CD4-positive, alpha-beta T cell treated with Interleukin-6 for 4 hours (primary cell): Measurements from ENCODE around the gene ROBO2.

Source experiments
- DNase-seq: peaks from one replicate; pipeline ENCODE4 v3.0.0-alpha.2; 2020; ENCODE audit warnings: mixed read lengths

ROBO2 gene

GRCh38 chr3:77122652-77123051 is 82.8 kb downstream of the ROBO2 start:
- DNase-seq = no peak

GRCh38 chr3:77125966-77126365 is 86.1 kb downstream of the ROBO2 start:
- no peak for DNase-seq

GRCh38 chr3:77134769-77135168 is 94.9 kb downstream of the ROBO2 start:
- no peak for DNase-seq

DNA sequence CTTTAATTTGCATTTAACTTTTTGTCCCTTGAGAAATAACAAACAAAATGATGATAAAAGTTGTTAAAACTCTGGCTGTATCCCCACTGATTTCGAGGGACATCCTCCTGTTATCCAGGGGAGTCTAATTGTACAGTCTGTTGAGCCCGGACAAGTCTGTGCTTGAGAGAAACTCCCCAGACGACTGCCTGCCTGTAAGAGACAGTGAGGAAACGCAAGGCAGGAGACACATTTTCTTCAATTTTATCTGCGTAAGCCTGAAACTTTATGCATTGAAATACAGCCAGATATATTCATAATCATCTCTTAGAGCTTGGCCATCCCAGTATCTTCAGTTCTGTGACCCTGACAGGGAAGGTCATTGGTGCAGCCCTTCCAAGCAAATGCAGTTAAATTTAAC is 97.7 kb downstream of the ROBO2 start:
- DNase-seq = no peak

GRCh38 chr3:77139624-77140023 is 99.7 kb downstream of the ROBO2 start:
- no peak for DNase-seq

GRCh38 chr3:77141423-77141822 is 101.5 kb downstream of the ROBO2 start:
- no peak for DNase-seq

GRCh38 chr3:77142578-77142977 is 102.7 kb downstream of the ROBO2 start:
- DNase-seq = no peak

- DNase-seq = no peak
These were observed 106.1 kb downstream of the ROBO2 start for GRCh38 chr3:77146004-77146403.

DNA sequence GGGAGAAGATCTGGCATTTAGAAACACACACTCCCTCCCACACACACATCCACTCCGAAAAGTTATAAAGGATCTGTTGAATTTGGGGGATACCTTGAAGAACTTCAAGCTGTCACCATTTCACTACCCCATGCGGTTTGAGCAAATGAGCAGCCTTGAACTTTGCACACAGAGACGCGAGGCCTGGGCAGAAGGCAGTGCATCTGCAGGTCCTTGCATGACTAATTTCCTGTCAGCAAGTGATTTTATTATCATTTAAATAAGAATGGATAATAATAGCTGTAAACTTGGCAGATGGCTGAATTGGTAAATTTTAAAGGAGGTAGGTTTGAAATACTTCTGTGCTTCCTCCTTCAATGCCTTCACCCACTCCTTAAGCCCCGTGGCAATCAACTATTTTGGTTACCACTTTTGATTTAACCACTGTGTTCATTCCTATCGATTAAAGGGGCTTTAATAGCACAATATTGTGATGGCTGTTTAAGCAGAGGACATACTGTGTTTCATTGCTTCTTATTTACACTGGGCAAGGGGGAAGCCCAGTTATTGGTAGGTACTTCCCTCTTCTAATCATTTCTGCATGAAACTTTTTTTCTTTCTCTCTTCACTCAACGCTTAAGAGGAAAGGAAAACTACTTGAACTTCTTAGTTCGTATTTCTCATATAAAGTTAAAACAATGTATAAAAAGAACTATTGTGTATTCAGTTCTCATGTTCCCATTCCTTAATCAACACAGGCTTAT is 108.1 kb downstream of the ROBO2 start:
- DNase-seq = no peak

DNA sequence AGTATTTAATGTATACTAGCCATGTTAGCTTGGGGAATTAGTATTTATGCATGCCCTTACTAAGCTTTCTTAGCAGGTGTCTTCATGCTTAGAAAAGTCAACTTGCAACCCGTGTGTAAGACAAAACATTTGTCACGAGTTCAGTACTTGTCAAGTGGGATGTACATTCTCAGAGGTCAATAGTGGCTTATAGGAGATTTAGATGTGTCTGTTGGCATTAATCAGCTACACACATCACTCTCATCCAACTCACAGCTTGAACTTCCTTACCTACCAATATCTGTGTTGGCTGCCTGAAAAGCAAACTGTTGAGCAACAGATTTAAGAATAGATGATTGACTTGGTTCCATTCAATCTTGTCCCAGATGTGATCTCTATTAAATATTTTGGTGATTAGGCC is 109.5 kb downstream of the ROBO2 start:
- no peak for DNase-seq

DNA sequence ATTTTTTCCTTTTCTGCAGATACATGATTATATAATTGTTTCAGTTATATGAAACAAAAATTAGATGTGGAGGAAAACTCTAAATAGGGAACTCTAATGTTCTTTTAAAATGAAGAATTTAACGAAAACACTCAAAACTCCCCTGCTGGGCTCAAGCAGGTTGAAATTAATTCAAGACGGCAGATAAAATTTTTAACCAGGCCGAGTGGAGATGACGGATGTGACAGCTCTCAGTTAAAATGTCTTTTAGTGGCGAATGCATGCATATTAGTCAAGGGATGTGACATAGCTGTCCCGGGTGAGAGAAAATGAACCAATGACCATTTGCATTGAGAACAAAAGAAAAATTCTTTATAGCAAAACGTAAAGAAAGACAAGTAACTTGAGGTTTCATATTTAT is 110.1 kb downstream of the ROBO2 start:
- DNase-seq = no peak

DNA sequence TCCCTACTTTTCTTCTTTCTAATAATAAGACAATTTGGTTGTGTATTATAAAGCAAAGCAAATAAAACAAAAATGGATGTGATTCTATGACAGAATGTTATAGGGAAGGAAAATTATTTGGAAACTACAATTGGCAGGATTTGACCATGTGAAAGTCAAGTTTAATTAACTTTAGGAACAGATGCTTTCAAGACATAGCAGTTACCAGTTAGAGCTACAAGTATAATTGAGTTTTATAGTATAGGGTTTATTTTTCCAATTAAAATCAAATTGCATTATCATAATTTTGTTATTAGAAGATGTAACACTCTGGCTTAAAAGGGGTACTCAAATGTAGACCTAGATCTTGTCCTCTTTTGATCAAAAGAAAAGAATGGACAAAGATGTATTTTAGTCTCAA is 110.9 kb downstream of the ROBO2 start:
- DNase-seq = no peak

DNA sequence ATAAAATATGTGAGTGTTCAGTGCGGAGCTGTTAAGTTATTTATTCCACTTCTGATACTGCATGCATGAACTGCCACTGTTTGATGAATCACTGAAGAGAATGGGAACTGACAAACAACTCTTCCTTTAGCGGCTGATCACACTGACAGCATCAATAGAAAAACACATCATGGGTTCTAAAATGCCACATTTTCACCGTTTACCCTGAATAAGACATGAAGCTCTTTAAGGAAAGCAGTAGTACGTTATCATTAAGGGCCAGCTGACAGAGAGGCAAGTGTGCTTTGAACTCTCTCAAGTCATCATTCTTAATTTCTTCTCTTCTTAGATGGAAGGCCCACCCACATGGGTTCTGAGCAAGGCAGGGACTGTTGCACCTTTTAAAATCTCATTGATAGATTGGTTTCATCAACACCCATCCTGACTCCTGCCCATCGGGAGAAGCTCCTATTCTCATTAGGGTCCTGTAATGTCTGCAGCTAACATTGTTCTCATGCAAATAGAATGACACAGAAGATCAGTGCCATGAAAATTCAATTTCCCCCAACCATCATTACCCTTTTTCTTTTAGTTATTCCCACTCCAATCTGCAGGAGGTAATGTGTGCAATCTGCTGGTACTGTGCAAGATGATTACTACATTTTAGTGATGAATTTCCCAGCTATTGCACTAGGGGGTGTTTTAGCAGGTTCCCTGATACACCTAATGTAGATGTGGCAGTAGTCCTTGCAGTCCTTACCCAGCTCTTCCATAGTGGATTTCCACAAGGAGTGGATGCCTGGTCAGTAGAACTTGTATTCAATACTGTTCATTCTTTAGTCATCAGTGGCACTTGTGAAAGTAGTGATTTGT is 119.1 kb downstream of the ROBO2 start:
- no peak for DNase-seq

- no peak for DNase-seq
These were observed 121.1 kb downstream of the ROBO2 start for GRCh38 chr3:77160931-77161497.

- DNase-seq = no peak
These were observed 129.9 kb downstream of the ROBO2 start for GRCh38 chr3:77169823-77170222.

DNA sequence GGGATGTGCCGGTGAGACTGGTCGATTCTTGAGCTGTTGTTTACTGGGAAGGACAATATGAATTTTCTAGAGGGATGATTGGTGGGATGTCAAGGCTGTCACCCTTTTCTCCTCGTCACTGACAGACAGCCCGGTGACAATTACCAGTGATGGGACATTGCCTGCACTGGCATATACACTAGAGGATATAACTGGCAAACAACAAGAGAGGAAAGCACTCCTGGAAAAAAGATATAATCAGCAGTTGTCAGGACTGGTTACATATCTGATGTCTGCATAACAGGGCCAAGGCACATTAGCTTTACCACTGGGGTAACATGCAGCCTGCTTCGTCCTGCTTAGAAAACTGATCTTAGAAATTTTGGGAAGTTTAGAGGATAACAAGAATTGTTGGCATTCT is 131.1 kb downstream of the ROBO2 start:
- DNase-seq = no peak

GRCh38 chr3:77179762-77180161 is 139.9 kb downstream of the ROBO2 start:
- no peak for DNase-seq

GRCh38 chr3:77182341-77182740 is 142.4 kb downstream of the ROBO2 start:
- no peak for DNase-seq

GRCh38 chr3:77186319-77186718 is 146.4 kb downstream of the ROBO2 start:
- DNase-seq = no peak

GRCh38 chr3:77186728-77187127 is 146.8 kb downstream of the ROBO2 start:
- no peak for DNase-seq

DNA sequence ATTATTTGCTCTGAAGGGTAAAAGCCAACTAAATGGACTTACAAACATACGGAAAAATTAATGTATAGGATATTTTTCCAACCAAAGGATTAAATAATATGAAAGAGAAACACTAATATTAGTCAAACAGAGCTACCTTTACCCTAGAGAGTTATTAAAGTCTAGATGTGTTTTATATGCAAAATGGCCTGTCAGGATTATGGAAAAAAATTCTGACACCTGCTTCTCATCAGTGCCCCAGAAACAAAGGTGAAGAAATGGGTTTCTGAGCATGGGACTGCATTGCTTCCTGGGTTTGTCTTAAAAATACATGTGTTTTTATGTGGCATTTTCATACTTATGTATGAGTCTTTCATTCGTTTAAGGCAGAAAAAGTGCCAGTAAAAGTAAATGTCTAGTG is 148.3 kb downstream of the ROBO2 start:
- DNase-seq = no peak

DNA sequence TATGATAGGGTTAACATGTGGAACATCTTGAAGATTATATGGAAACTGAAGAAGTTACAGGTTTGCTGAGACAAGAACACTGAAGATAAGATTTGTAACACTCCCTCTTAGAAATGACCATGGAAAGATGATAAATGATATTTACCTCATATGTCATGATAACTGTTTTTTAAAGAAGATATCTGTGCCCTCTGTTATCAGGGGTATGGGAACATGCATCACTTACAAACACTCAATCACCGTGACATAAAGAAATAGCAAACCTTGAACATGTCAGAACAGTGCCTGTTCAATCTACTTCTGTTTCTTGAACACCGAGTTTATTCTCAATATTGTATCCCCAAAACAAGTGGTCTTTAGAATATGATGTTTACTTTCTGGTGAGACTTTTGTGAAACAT is 149.4 kb downstream of the ROBO2 start:
- no peak for DNase-seq

GRCh38 chr3:77189684-77190083 is 149.8 kb downstream of the ROBO2 start:
- DNase-seq = no peak

- no peak for DNase-seq
These were observed 150.5 kb downstream of the ROBO2 start for GRCh38 chr3:77190374-77190773.
